ENCODE data around the gene RARG.

- no peak for TF ChIP-seq CTCF (conservative IDR thresholded peaks at IDR 0.05; ENCODE audit: low read length)
- no peak for TF ChIP-seq EZH2phosphoT487 (IDR thresholded peaks at IDR 0.05; ENCODE audit: borderline replicate concordance)
Observed at GRCh38 chr12:53201177-53201541, 30.9 kb downstream of the RARG start.

Data from Loucy (cell line).